Stimulated activated CD4-positive, alpha-beta T cell treated with anti-CD3 and anti-CD28 coated beads, Interleukin-2, amount 100 ng/mL, for 48 hours (primary cell): ENCODE results near the gene PCDHB1.
A peak's percentile ranks its signal among the peaks of the same experiment; 100 is the strongest.

Source experiments
- DNase-seq, 2 donors: peaks; one replicate each; pipeline ENCODE4 v3.0.0-alpha.2; 2020

Gene PCDHB1

GRCh38 chr5:141050622-141051520, at the start of gene PCDHB1:
Gene PCDHB1, plus strand, starts transcription at chr5:141051374. Its CDS starts 97 bp downstream, at chr5:141051471.
- no peak for DNase-seq

GRCh38 chr5:141001446-141001843, 49.7 kb upstream of the PCDHB1 start:
- DNase-seq = no peak

GRCh38 chr5:141001844-141002604, 49.1 kb upstream of the PCDHB1 start:
- no peak for DNase-seq

- DNase-seq = no peak
Measured at GRCh38 chr5:141002605-141002965, 48.6 kb upstream of the PCDHB1 start.

GRCh38 chr5:141003031-141003430, 48.1 kb upstream of the PCDHB1 start:
- no peak for DNase-seq

- DNase-seq = no peak
Measured at GRCh38 chr5:141003791-141004611, 47.2 kb upstream of the PCDHB1 start.

- no peak for DNase-seq
Measured at GRCh38 chr5:141007791-141008190, 43.4 kb upstream of the PCDHB1 start.

GRCh38 chr5:141010047-141010793, 41.0 kb upstream of the PCDHB1 start:
- no peak for DNase-seq

- DNase-seq = no peak
Measured at GRCh38 chr5:141017943-141018342, 33.2 kb upstream of the PCDHB1 start.

- no peak for DNase-seq
Measured at GRCh38 chr5:141022384-141022783, 28.8 kb upstream of the PCDHB1 start.

GRCh38 chr5:141031006-141031405, 20.2 kb upstream of the PCDHB1 start:
- DNase-seq = no peak

- no peak for DNase-seq
Measured at GRCh38 chr5:141032626-141033025, 18.5 kb upstream of the PCDHB1 start.

GRCh38 chr5:141039061-141039460, 12.1 kb upstream of the PCDHB1 start:
- DNase-seq = no peak

- DNase-seq = no peak
Measured at GRCh38 chr5:141039517-141039916, 11.7 kb upstream of the PCDHB1 start.

- DNase-seq = no peak
Measured at GRCh38 chr5:141040093-141040770, 10.9 kb upstream of the PCDHB1 start.

GRCh38 chr5:141040771-141041426, 10.3 kb upstream of the PCDHB1 start:
- DNase-seq = peak; percentile 63 to 65

GRCh38 chr5:141041427-141041785, 9.8 kb upstream of the PCDHB1 start:
- no peak for DNase-seq

GRCh38 chr5:141042555-141042954, 8.6 kb upstream of the PCDHB1 start:
- DNase-seq = no peak

- DNase-seq = no peak
Measured at GRCh38 chr5:141051521-141051866, 320 bp downstream of the PCDHB1 start.

GRCh38 chr5:141077826-141078225, 26.7 kb downstream of the PCDHB1 start:
- DNase-seq = no peak

- no peak for DNase-seq
Measured at GRCh38 chr5:141082228-141082627, 31.1 kb downstream of the PCDHB1 start.
